MM.1S (cell line): Measurements from ENCODE around the gene CDYL2.

ENCODE experiments used
- CTCF ChIP-seq: fragments of 300-600 bp; sonication (generic); IDR thresholded peaks from 2 replicates; pipeline ENCODE4 v1.5.1; 2016; ENCODE audit warnings: antibody characterized with exemption, low read length, mixed read lengths
- EZH2 ChIP-seq: fragments of 300-600 bp; sonication (generic); optimal IDR thresholded peaks from 2 replicates; pipeline ENCODE3; 2017; ENCODE audit warnings: low read depth, mild to moderate bottlenecking, antibody characterized with exemption, low read length, mixed read lengths
- EZH2phosphoT487 ChIP-seq: fragments of 300-600 bp; sonication (generic); IDR thresholded peaks from 2 replicates; pipeline ENCODE4 v1.6.1; 2018; ENCODE audit warnings: antibody characterized with exemption, low read length

- TF ChIP-seq CTCF, result no peak
- TF ChIP-seq EZH2phosphoT487, result no peak
- no peak for TF ChIP-seq EZH2
These were observed 78.7 kb downstream of the CDYL2 start for GRCh38 chr16:80725566-80726162.
